CD4-positive, alpha-beta T cell treated with Interleukin-1 beta for 1 hour (primary cell): Measurements from ENCODE around the gene C1QTNF3.
"Not testable (repeated sequence)": the region's sequence is repeated elsewhere in the genome, so short reads cannot be mapped to it uniquely, and the experiment has no call there.

Experiments used
- DNase-seq, 2 donors: peaks; one replicate each; pipeline ENCODE4 v3.0.0-alpha.2; 2020 to 2022

The C1QTNF3 gene

DNA sequence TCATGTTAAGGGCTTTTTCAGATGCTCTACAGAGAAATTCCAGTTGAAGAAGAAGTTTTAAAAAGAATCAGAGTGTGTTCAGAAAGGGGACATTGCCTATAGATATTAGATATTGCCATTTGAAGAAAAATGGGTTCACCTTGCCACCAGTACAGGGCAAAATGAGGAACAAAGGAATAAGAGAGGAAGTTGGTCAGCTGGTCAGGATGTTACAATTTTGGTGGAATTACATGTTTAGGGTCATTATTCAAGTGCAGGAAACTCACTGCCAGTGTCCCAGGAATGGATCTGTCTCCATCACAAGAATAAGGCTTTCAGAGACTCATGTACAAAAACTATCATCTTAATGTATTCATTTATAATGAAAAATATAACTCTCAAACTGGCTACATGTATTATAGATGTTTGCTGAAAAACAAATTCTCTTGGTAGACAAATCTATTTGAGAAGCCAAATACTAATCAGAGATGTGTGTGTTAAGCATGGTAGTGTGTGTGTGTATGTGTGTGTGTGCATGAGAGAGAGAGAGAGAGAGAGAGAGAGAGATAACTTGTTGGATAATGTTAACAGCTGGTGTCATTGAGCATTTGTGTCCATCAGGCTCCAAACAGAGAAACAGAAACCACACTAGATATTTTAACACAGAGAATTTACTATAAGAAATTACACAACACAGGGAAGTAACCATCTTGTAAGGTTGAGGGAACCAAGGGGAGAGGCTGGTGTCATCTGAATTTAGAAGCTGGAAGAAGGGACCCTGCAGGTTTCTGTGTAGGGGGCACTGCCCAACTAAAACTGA lies 5.0 kb upstream of the C1QTNF3 start:
- DNase-seq: no peak

DNA sequence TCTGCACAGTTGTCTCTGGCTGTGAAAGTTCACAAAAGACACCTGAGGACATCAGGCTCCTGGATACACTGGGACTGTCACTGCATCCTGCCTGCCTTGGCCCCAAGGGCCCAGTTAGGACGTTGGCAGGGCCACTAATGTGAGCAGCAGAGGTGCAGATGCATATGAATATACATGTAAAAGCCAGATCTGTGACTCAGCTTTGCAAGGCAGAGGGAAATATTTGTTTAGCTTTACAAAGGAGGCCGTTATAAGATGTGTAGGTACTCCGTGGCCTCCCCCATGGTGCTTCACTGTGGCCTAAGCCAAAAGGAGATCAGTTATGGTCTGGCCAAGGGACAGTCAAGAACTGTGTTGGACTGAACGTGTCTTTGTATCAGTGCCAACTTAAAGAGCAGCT lies 4.1 kb upstream of the C1QTNF3 start:
- no peak for DNase-seq

GRCh38 chr5:34045996-34046395 lies 3.0 kb upstream of the C1QTNF3 start:
- no peak for DNase-seq

DNA sequence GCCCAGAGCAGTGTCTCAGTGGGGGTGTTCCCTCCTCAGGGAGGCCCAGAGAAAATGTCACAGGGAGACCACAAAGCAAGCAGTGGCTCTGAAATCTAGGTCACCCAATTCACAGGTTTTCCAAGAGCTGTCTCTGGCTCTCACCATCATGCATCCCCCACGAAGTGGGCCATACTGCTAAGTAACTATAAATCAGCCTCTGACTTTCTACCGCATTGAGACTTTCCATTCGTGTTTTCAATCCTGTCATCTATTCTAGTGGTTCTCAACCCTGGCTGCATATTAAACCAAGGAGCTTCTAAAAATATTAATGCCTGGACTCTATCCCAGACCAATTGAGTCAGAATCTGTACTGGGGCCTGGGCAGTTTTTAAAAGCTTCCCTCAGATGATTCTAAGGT lies 2.0 kb upstream of the C1QTNF3 start:
- DNase-seq: peak; percentile 9 to 17

- no peak for DNase-seq
Observed at GRCh38 chr5:34042321-34042720, 692 bp downstream of the C1QTNF3 start.

GRCh38 chr5:34041247-34041972 lies 1.6 kb downstream of the C1QTNF3 start:
- no peak for DNase-seq

DNA sequence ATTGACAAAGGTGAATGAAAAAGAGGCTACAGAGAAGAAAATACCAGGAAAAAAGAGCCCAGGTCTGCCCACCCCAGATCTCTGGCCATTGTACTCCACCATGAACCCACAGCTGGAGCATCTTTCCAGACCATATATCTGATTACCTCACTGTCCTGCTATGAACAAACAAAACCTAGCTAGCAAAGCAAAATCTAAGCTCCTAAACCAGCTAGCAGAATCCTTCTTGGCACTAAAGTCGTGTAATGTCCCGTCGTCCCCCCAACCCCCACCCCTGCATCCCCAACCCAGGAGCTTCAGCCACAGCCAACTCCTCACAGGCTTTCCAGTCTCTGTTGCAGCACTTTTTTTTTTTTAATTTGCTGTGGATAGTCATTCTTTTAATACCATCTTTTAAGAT lies 2.5 kb downstream of the C1QTNF3 start:
- no peak for DNase-seq

DNA sequence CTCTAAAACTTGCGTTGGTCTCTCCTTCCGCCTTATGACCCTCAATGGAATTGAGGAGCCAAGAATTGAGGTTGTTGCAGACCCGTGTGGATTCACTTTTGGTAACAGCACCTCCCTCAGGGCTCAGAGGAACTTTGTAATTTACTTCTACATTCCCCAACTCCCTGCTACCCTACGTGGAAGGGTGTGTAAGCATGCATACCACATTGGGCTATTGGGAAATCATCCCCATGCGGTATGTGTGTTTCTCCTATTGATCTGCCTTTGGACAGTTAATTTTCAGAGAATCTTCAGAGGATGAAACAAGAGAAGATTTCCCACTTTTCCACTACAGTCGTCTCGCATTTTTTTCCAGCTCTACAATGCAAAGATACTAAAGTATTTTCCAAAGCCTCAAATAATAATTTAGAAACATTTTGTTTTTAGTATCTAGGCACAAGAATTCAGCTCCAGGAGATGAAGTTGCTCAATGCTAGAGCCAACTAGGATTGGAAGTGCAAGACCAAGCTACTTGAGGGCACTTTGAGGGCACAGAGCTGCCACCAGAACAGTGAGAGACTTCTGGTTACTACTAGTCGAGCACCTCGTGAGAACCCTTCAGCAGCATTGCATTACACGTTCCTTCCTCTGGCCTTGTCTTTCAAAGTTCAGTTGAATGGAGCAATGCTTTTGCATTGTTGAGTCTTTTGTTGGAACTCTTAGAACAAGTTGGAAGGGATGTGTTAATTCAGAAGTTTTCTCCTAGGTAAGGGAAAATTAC lies 3.4 kb downstream of the C1QTNF3 start:
- no peak for DNase-seq

DNA sequence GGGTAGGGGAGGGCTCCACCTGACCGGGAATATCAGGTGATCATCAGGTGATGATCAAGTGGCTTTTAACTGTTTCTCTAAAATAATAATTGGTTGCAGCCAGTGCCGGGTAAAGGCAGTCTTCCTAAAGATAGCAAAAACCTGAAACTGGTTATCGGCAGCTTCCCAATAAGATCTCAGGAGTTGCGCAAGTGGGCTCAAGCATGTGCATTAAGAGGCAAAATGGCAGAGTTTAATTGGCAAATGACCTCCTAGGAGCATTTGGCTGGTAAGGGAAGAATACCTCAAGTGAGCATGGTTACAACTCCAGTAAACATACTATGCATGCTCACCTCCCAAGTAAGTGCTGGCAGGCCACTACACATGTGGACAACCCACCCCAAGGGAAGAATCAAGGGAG lies 4.2 kb downstream of the C1QTNF3 start:
- no peak for DNase-seq

DNA sequence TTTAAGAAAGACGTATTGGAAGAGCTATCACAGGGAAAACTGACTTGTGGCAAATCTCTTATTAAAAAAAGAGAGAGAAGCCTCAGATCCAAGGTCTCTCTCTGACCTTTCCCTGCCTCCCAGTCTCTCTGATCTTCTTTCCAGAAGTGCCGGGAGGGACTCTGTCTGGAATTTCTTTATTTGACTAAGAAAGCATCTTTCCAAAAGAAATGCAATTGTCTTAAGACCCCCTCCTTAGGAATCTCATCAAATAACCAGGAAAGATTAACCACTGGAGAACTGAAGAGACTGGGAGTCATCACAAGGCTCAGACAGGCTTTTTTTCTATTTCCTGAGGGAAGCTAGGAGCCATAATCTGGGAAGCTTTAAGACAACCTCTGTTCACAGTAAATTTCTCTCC lies 4.6 kb downstream of the C1QTNF3 start:
- no peak for DNase-seq

DNA sequence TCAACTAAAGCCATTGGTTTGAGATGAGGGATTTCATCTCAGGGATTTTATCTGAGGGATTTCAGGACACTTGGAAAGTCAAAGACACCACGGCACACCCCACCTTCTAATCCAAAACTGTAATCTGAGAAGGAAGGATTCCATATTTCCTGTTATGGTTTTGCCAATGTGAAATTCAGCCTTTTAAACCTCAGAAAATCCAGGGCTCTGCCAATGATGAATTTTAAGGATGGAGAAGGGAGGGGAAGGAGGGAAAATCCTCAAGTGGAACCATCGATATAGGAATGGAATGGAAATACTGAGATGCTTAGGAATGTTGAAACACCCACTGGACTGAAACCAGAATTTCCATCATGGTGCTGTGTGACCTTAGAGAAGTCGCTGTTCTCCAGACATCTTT lies 5.3 kb downstream of the C1QTNF3 start:
- DNase-seq: no peak

- no peak for DNase-seq
Observed at GRCh38 chr5:34035756-34036155, 7.3 kb downstream of the C1QTNF3 start.

DNA sequence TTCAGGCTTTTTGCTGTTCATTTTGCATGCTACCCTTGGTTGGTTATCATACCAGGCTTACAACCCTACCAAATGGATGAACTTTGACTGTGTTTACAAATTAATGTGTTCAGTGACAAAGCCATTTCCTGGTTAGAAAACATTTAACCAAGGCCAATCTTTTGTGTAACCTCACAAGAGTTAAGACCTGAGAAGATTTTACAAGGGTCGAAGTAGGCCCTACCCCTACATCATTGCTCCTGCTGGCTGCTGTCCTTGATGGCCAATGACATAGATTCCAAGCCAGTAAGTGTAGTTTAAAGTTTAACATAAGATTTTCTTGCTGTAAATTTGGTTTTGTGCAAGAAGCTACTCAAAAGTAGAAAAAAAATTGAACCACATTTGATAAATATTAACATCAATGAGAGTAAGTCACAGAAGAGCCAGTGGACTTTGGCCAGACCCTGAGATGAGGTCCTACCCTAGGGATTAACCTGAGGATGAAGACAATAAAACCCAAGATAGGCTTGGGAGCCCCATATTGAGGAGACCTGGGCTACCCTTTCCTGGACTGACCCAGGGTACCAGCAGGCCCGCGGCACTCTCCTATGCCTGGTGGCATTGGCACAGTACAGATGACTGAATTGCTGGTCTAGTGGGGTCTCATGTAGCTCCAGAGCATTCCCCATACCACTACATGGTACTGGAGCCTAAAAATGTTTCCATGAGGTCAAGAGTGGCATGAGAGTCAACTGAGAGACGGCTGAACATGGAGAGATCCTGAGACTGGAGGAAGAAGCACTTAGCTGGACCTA lies 8.3 kb downstream of the C1QTNF3 start:
- DNase-seq: no peak

DNA sequence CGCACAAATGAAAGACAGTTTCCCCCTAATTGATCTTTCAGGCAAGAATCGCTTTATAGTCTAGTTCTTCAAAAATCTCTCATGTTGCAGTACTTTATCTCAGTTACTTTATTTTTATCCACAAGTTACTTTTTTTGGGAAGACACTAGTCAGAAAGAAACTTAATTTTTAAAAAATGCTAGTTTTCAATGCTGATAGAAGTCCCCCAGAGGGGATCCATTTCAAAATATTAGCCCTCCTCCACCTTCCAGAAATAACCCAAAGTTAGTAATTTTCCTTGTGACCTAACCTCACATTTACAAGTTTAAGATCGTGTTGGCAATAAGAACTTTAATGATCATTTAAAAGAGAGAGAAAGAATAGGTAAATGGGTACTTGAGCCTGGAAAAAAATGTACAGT lies 11.0 kb downstream of the C1QTNF3 start:
- DNase-seq: no peak

GRCh38 chr5:34031117-34031516 lies 11.9 kb downstream of the C1QTNF3 start:
- no peak for DNase-seq

- DNase-seq: not testable (repeated sequence)
Observed at GRCh38 chr5:34030585-34030984, 12.4 kb downstream of the C1QTNF3 start.

- DNase-seq: no peak
Observed at GRCh38 chr5:34030048-34030447, 13.0 kb downstream of the C1QTNF3 start.

DNA sequence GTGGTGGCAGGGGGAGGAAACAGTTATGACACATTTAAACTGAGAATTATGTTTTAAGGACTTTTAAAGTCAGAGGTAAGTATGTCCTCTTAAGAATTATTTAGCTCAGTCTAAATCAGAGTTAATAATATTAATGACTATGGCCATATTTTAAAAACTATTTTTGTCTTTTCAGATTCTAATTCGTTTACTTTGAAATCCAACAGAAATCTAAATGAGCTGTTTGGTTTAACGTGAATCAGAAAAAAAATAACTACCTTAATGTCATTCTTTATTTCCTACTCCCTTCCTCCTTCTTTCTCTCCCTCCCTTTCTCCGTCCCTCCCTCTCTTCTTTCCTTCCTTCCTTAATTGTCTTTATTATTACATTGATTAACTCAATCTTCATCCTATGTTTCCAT lies 14.7 kb downstream of the C1QTNF3 start:
- DNase-seq: no peak

DNA sequence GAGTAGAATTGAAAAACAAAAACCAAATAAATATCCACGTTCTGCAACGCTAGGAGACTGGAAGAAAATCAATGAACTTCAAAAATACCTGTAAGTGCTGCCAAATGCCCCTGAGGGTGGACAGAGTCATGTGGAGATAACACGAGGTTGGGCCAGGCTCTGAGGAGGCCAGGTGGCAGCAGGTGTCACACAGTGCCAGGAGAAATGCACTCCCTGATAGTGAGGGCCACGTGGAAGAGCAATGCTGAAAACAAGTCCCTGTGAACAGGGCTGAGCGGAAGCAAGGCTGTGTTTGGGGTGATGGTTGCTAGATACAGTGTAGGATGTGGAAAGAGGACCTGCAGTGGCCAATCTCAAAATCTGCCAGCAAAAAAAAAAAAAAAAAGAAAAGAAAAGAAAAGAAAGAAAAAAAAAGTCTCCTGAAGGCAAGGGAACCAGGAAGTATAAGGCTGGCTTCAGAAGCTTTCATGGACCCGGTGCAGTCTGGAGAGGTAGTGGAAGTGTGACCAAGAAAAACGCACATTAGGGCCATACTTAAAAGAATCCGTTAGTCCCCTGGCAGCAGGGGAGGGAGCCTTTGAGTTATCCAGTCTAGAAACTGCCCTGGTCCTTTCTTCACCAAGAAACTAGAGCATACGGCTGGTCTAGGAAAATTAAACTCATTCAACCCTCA lies 16.8 kb downstream of the C1QTNF3 start:
- no peak for DNase-seq

GRCh38 chr5:34022121-34022705 lies 20.8 kb downstream of the C1QTNF3 start:
- DNase-seq: peak in 1 of 2 donors; percentile 3

- no peak for DNase-seq
Observed at GRCh38 chr5:34021334-34021733, 21.7 kb downstream of the C1QTNF3 start.

DNA sequence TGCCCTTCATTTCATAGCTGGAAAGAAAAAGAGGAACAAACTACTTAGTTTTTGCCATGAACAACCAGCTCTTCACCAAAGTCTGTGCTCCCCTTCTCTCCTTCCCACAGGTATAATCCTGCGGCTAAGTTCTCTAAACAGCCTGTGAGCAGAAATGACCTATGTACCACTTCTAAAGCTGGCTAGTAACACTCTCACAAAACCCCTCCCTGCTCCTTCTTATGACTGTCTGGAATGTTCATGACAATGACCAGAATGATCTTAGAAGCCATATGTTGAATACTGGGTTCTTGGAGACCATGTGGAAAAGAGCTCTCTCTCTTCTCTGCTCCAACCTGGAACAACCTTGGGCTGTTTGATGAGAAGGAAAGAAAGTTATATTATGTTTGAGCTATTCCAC lies 22.3 kb downstream of the C1QTNF3 start:
- DNase-seq: no peak
